ENCODE measurements around the gene SEZ6L2. TPM values are rescaled to one million over a fixed set of nuclear protein-coding genes. Genes with fewer than 3 reads are reported as not detected.

SEZ6L2 gene
- total and polyA plus RNA-seq, 2 experiments from 2014 or later = 18.0 to 71.9 TPM

DNA sequence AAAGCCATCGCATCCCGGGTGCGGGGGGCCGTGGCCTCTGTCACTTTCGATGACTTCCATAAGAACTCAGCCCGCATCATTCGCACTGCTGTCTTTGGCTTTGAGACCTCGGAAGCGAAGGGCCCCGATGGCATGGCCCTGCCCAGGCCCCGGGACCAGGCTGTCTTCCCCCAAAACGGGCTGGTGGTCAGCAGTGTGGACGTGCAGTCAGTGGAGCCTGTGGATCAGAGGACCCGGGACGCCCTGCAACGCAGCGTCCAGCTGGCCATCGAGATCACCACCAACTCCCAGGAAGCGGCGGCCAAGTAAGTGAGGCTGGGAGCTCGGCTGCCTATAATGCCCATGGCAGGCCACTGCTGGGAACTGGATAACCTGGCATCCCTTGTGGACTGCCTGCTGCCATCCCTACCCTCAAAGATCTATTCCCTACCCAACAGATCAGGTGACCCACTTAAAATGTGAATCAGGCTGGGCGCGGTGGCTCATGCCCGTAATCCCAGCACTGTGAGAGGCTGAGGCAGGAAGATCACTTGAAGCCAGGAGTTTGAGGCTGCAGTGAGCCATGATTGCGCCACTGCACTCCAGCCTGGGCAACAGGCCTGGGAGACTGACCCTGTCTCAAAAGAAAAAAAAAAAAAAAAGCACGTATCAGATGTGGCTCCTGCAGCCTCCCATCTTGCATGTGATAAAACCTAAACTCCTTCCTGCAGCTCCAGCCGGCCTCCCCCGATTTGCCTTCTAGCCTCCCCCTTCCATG lies 54.6 kb downstream of the SEZ6L2 start:
- Histone ChIP-seq H3K79me2 (replicated peaks; ENCODE audit: insufficient read depth) (no peaks in the 10 kb centered on the region), H3K4me1 (ENCODE audit: insufficient read depth) (no peaks in the 10 kb centered on the region), H3K27me3 (ENCODE audit: insufficient read depth) (no peaks in the 10 kb centered on the region), H4K20me1 (replicated peaks; ENCODE audit: insufficient read depth) (no peaks in the 10 kb centered on the region), H3F3A (replicated peaks; ENCODE audit: low read depth) (no peaks in the 10 kb centered on the region), H3K4me2 (no peak overlapping the region), H3K9me2 (ENCODE audit: insufficient read depth) (no peaks in the 10 kb centered on the region), H3K27ac (ENCODE audit: low read depth) (no peak overlapping the region), H2AFZ (no peak overlapping the region), H3K36me3 (ENCODE audit: insufficient read depth) (no peaks in the 10 kb centered on the region), H3K4me3 (no peak overlapping the region)
- Mint-ChIP-seq H3K27ac (no peak overlapping the region), H3K4me1 (peaks cover 8% of the 10 kb centered on the region; the same call in 2 of the 3 replicates), H3K27me3 (ENCODE audit: insufficient read depth, low read depth, poor library complexity) (peaks cover 9% of the 10 kb centered on the region), H3K4me3 (no peak overlapping the region), H3K36me3 (ENCODE audit: low read depth) (no peaks in the 10 kb centered on the region), H3K9me3 (no peaks in the 10 kb centered on the region; the same call in 2 of the 3 replicates)
- TF ChIP-seq JUNB (IDR thresholded peaks at IDR 0.05; ENCODE audit: unreplicated experiment) = no peak
- TF ChIP-seq STAT1 (IDR thresholded peaks at IDR 0.05; ENCODE audit: unreplicated experiment) = no peak
- no peak for TF ChIP-seq EZH2 (IDR thresholded peaks at IDR 0.05; ENCODE audit: low read depth, unreplicated experiment)
- no peak for TF ChIP-seq NANOG (IDR thresholded peaks at IDR 0.05; ENCODE audit: borderline replicate concordance)
- no peak for TF ChIP-seq ZNF114 (CRISPR knock-in tag; IDR thresholded peaks at IDR 0.05)
- DNase-seq (ENCODE audit: low spot score) (no peak), ATAC-seq (no peak)

DNA sequence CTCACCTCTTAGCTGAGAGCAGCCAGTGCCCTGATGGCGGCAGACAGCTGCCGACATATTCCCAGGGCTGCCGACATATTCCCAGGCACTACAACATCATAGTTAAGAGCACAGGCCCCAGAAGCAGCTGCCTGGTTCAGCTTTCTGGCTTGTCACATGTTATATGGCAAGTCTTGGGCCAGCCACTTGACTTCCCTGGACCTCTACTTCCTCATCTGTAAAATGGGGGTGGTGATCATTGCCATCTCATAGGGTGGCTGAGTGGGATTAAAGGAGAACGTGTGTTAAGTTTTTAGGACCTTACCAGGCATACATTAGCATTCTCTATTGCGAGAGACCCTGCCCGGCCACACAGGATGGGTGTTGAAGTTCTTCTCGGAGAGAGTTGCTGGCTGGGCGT lies 55.4 kb downstream of the SEZ6L2 start:
- Histone ChIP-seq H3K4me3 (no peak overlapping the region), H3K9me2 (ENCODE audit: insufficient read depth) (no peaks in the 10 kb centered on the region), H3F3A (replicated peaks; ENCODE audit: low read depth) (no peaks in the 10 kb centered on the region), H2AFZ (no peak overlapping the region), H3K27me3 (ENCODE audit: insufficient read depth) (no peaks in the 10 kb centered on the region), H4K20me1 (replicated peaks; ENCODE audit: insufficient read depth) (no peaks in the 10 kb centered on the region), H3K4me2 (no peak overlapping the region), H3K27ac (ENCODE audit: low read depth) (no peak overlapping the region), H3K79me2 (replicated peaks; ENCODE audit: insufficient read depth) (no peaks in the 10 kb centered on the region), H3K36me3 (ENCODE audit: insufficient read depth) (no peaks in the 10 kb centered on the region), H3K4me1 (ENCODE audit: insufficient read depth) (no peaks in the 10 kb centered on the region)
- Mint-ChIP-seq H3K9me3 (no peaks in the 10 kb centered on the region), H3K36me3 (ENCODE audit: low read depth) (no peaks in the 10 kb centered on the region), H3K4me1 (peaks cover 3% of the 10 kb centered on the region; the same call in 1 of the 3 replicates), H3K27ac (no peak overlapping the region), H3K27me3 (ENCODE audit: insufficient read depth, low read depth, poor library complexity) (peaks cover 9% of the 10 kb centered on the region), H3K4me3 (no peak overlapping the region; the same call in 2 of the 3 replicates)
- ATAC-seq (no peak), DNase-seq (ENCODE audit: low spot score) (no peak)
- TF ChIP-seq NANOG (IDR thresholded peaks at IDR 0.05; ENCODE audit: borderline replicate concordance) = no peak
- TF ChIP-seq POLR2AphosphoS5 (IDR thresholded peaks at IDR 0.05; ENCODE audit: low read depth) = no peak
- TF ChIP-seq, protein P1, sequence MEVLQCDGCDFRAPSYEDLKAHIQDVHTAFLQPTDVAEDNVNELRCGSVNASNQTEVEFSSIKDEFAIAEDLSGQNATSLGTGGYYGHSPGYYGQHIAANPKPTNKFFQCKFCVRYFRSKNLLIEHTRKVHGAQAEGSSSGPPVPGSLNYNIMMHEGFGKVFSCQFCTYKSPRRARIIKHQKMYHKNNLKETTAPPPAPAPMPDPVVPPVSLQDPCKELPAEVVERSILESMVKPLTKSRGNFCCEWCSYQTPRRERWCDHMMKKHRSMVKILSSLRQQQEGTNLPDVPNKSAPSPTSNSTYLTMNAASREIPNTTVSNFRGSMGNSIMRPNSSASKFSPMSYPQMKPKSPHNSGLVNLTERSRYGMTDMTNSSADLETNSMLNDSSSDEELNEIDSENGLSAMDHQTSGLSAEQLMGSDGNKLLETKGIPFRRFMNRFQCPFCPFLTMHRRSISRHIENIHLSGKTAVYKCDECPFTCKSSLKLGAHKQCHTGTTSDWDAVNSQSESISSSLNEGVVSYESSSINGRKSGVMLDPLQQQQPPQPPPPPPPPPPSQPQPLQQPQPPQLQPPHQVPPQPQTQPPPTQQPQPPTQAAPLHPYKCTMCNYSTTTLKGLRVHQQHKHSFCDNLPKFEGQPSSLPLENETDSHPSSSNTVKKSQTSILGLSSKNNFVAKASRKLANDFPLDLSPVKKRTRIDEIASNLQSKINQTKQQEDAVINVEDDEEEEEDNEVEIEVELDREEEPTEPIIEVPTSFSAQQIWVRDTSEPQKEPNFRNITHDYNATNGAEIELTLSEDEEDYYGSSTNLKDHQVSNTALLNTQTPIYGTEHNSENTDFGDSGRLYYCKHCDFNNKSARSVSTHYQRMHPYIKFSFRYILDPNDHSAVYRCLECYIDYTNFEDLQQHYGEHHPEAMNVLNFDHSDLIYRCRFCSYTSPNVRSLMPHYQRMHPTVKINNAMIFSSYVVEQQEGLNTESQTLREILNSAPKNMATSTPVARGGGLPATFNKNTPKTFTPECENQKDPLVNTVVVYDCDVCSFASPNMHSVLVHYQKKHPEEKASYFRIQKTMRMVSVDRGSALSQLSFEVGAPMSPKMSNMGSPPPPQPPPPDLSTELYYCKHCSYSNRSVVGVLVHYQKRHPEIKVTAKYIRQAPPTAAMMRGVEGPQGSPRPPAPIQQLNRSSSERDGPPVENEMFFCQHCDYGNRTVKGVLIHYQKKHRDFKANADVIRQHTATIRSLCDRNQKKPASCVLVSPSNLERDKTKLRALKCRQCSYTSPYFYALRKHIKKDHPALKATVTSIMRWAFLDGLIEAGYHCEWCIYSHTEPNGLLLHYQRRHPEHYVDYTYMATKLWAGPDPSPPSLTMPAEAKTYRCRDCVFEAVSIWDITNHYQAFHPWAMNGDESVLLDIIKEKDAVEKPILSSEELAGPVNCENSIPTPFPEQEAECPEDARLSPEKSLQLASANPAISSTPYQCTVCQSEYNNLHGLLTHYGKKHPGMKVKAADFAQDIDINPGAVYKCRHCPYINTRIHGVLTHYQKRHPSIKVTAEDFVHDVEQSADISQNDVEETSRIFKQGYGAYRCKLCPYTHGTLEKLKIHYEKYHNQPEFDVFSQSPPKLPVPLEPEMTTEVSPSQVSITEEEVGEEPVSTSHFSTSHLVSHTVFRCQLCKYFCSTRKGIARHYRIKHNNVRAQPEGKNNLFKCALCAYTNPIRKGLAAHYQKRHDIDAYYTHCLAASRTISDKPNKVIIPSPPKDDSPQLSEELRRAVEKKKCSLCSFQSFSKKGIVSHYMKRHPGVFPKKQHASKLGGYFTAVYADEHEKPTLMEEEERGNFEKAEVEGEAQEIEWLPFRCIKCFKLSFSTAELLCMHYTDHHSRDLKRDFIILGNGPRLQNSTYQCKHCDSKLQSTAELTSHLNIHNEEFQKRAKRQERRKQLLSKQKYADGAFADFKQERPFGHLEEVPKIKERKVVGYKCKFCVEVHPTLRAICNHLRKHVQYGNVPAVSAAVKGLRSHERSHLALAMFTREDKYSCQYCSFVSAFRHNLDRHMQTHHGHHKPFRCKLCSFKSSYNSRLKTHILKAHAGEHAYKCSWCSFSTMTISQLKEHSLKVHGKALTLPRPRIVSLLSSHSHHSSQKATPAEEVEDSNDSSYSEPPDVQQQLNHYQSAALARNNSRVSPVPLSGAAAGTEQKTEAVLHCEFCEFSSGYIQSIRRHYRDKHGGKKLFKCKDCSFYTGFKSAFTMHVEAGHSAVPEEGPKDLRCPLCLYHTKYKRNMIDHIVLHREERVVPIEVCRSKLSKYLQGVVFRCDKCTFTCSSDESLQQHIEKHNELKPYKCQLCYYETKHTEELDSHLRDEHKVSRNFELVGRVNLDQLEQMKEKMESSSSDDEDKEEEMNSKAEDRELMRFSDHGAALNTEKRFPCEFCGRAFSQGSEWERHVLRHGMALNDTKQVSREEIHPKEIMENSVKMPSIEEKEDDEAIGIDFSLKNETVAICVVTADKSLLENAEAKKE (CRISPR knock-in tag; IDR thresholded peaks at IDR 0.05) = no peak
- TF ChIP-seq, protein P2, sequence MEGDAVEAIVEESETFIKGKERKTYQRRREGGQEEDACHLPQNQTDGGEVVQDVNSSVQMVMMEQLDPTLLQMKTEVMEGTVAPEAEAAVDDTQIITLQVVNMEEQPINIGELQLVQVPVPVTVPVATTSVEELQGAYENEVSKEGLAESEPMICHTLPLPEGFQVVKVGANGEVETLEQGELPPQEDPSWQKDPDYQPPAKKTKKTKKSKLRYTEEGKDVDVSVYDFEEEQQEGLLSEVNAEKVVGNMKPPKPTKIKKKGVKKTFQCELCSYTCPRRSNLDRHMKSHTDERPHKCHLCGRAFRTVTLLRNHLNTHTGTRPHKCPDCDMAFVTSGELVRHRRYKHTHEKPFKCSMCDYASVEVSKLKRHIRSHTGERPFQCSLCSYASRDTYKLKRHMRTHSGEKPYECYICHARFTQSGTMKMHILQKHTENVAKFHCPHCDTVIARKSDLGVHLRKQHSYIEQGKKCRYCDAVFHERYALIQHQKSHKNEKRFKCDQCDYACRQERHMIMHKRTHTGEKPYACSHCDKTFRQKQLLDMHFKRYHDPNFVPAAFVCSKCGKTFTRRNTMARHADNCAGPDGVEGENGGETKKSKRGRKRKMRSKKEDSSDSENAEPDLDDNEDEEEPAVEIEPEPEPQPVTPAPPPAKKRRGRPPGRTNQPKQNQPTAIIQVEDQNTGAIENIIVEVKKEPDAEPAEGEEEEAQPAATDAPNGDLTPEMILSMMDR (conservative IDR thresholded peaks at IDR 0.05; ENCODE audit: low read depth in 2 of 2) = no peak
- no peak for TF ChIP-seq EZH2phosphoT487 (IDR thresholded peaks at IDR 0.05; ENCODE audit: unreplicated experiment)
- TF ChIP-seq, protein P3, sequence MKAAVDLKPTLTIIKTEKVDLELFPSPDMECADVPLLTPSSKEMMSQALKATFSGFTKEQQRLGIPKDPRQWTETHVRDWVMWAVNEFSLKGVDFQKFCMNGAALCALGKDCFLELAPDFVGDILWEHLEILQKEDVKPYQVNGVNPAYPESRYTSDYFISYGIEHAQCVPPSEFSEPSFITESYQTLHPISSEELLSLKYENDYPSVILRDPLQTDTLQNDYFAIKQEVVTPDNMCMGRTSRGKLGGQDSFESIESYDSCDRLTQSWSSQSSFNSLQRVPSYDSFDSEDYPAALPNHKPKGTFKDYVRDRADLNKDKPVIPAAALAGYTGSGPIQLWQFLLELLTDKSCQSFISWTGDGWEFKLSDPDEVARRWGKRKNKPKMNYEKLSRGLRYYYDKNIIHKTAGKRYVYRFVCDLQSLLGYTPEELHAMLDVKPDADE (IDR thresholded peaks at IDR 0.05) = no peak

Measured in GM23338 (cell line).